ENCODE results near the gene PDE3B. TPM values are rescaled to one million over a fixed set of nuclear protein-coding genes. Genes with fewer than 3 reads are reported as not detected.

Gene PDE3B
- total and polyA plus RNA-seq, 2 of the 8 experiments (the other 6 are each of a cell fraction or from before 2014, with no cell fraction given) = 2.7 to 10.9 TPM

DNA sequence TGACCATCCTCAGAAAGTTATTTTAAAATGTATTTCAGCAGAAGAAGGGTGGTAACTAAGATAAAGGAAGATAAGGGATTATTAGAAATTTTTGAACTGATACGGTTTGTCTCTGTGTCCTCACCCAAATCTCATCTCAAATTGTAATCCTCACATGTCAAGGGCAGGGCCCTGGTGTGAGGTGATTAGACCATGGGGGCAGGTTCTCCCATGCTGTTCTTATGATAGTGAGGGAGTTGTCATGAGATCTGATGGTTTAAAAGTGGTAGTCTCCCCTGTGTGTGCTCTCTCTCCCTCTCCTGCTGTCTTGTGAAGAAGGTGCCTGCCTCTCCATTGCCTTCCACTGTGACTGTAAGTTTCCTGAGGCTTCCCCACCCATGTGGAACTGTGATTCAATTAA, 212.3 kb downstream of the PDE3B start:
- Histone ChIP-seq H3K36me3 (ENCODE audit: control insufficient read depth in 2 of 4, insufficient read depth in 4 of 4, low read length in 3 of 4) (no peaks in the 10 kb centered on the region), H3K79me1 (ENCODE audit: low read depth, low read length) (no peaks in the 10 kb centered on the region), H3K14ac (ENCODE audit: insufficient read length) (no peak overlapping the region), H3K4me3 (ENCODE audit: extremely low read depth in 1 of 4, insufficient read depth in 2 of 4, low read depth in 3 of 4, low read length in 4 of 4) (no peak overlapping the region), H2BK20ac (ENCODE audit: low read length) (no peak overlapping the region), H2AFZ (ENCODE audit: low read length) (no peak overlapping the region), H3K27ac (ENCODE audit: low read depth, low read length) (no peak overlapping the region), H3K27me3 (replicated peaks in 1 of 4; ENCODE audit: control insufficient read depth in 3 of 4, extremely low read depth in 1 of 4, insufficient read depth in 3 of 4, low read length in 3 of 4) (no peaks in the 10 kb centered on the region), H4K5ac (ENCODE audit: insufficient read length, low read depth, low read length) (no peak overlapping the region), H3K4me2 (ENCODE audit: insufficient read depth in 1 of 2, low read depth in 2 of 2, low read length in 2 of 2) (no peak overlapping the region), H2BK12ac (ENCODE audit: low read depth, low read length) (no peak overlapping the region), H2BK5ac (ENCODE audit: low read depth, low read length) (no peak overlapping the region), H2AK5ac (ENCODE audit: low read depth, low read length) (no peak overlapping the region), H3K23ac (ENCODE audit: insufficient read length) (no peak overlapping the region), H3K56ac (replicated peaks; ENCODE audit: insufficient read length, low read depth, low read length) (no peak overlapping the region), H4K8ac (ENCODE audit: extremely low read depth, insufficient read depth, low read length) (no peak overlapping the region), H2BK15ac (ENCODE audit: low read length) (no peak overlapping the region), H3K18ac (ENCODE audit: extremely low read depth, low read length) (no peak overlapping the region), H3K4ac (replicated peaks; ENCODE audit: insufficient read length, low read depth, low read length) (no peak overlapping the region), H3K9me3 (ENCODE audit: insufficient read depth in 2 of 2, low read depth in 1 of 2, low read length in 1 of 2) (no peaks in the 10 kb centered on the region), H2BK120ac (replicated peaks; ENCODE audit: low read depth, low read length) (no peak overlapping the region), H4K20me1 (replicated peaks in 1 of 2; ENCODE audit: control insufficient read depth in 1 of 2, insufficient read depth in 2 of 2, low read length in 2 of 2) (no peaks in the 10 kb centered on the region), H3K4me1 (replicated peaks in 1 of 4; ENCODE audit: control insufficient read depth in 3 of 4, insufficient read depth in 4 of 4, low read length in 3 of 4) (no peaks in the 10 kb centered on the region), H3K23me2 (ENCODE audit: low read depth, low read length) (no peaks in the 10 kb centered on the region), H4K91ac (replicated peaks; ENCODE audit: insufficient read length, low read length) (no peak overlapping the region), H3K79me2 (ENCODE audit: control insufficient read depth in 1 of 2, insufficient read depth in 2 of 2, low read length in 2 of 2) (no peaks in the 10 kb centered on the region), H3K9ac (replicated peaks in 1 of 4; ENCODE audit: extremely low read depth in 1 of 4, low read depth in 3 of 4, low read length in 3 of 4) (no peak overlapping the region)
- CTCF ChIA-PET (ENCODE audit: partially characterized antibody) = interaction anchor here (0.7 kb wide), 1 partner anchor 52 kb away, joined by 3 read pairs; no protein-coding TSS in a partner anchor
- no peak for DNase-seq (ENCODE audit: low read depth in 1 of 2, low spot score in 2 of 2)
- POLR2A ChIA-PET (ENCODE audit: partially characterized antibody) = no interaction called here
- no peak for FAIRE-seq
- WGBS, 2 experiments (ENCODE audit: extremely low coverage in 1 of 2, insufficient coverage in 1 of 2, insufficient read length in 1 of 2, insufficient replicate concordance in 2 of 2, low coverage in 1 of 2, low lambda C conversion rate in 2 of 2, missing lambda C conversion rate in 1 of 2) = 100% methylated on average over 1 of the region's 1 CpG; no CpG with 5 or more reads in 1 of the 2 experiments
- no peak for TF ChIP-seq E2F6 (IDR thresholded peaks at IDR 0.05)

Measured in H1 (cell line).